SU-DHL-6 (cell line): ENCODE data around the gene EIF1.

ENCODE experiments used
- H2AFZ ChIP-seq: fragments of 200-600 bp; sonication (generic); 2 replicates; pipeline ENCODE4 v1.6.1; 2014; ENCODE audit warnings: low read depth, mild to moderate bottlenecking, moderate library complexity, mixed read lengths, antibody characterized with exemption, low read length; ENCODE audit not compliant: severe bottlenecking
- H3F3A ChIP-seq: fragments of 200-600 bp; shearing (Covaris generic); 2 replicates; pipeline ENCODE4 v1.6.0; 2016; ENCODE audit warnings: antibody characterized with exemption, mild to moderate bottlenecking; ENCODE audit not compliant: insufficient read depth
- H3K27ac ChIP-seq: fragments of 200-600 bp; sonication (generic); 2 replicates; pipeline ENCODE4 v1.5.1; 2016; ENCODE audit warnings: low read depth, mild to moderate bottlenecking, low read length, moderate library complexity, mixed read lengths
- H3K27me3 ChIP-seq: fragments of 200-600 bp; sonication (generic), shearing (Covaris generic); 2 replicates; pipeline ENCODE4 v1.6.0; 2014; ENCODE audit warnings: mild to moderate bottlenecking, low read length
- H3K36me3 ChIP-seq: fragments of 200-600 bp; sonication (generic); 2 replicates; pipeline ENCODE4 v1.6.1; 2014; ENCODE audit warnings: mild to moderate bottlenecking, low read length, mixed read lengths
- H3K4me2 ChIP-seq: fragments of 300-600, 200-600 bp; shearing (Covaris generic), sonication (generic); 2 replicates; pipeline ENCODE4 v1.6.0; 2014; ENCODE audit warnings: low read length, low read depth, mild to moderate bottlenecking; ENCODE audit not compliant: poor library complexity, severe bottlenecking
- H3K4me3 ChIP-seq: fragments of 200-600 bp; sonication (generic); 2 replicates; pipeline ENCODE4 v1.5.1; 2014; ENCODE audit warnings: antibody characterized with exemption, low read length, mild to moderate bottlenecking, mixed read lengths; ENCODE audit not compliant: insufficient read depth, poor library complexity, severe bottlenecking
- H3K79me2 ChIP-seq: fragments of 200-600 bp; sonication (generic); 2 replicates; pipeline ENCODE4 v1.6.1; 2014; ENCODE audit warnings: mild to moderate bottlenecking, low read length, moderate library complexity; ENCODE audit not compliant: insufficient read depth
- H3K9ac ChIP-seq: fragments of 200-600 bp; sonication (generic); 2 replicates; pipeline ENCODE4 v1.7.0; 2014; ENCODE audit warnings: mild to moderate bottlenecking, low read length
- H3K9me2 ChIP-seq: fragments of 200-600 bp; sonication (generic); replicated peaks from 2 replicates; pipeline ENCODE4 v1.6.1; 2014; ENCODE audit warnings: low read length; ENCODE audit not compliant: insufficient read depth
- H3K9me3 ChIP-seq: fragments of 200-600 bp; sonication (generic); 2 replicates; pipeline ENCODE4 v1.6.1; 2014; ENCODE audit warnings: low read length, mixed read lengths; ENCODE audit not compliant: insufficient read depth
- H4K20me1 ChIP-seq: fragments of 200-600 bp; sonication (generic); 2 replicates; pipeline ENCODE4 v1.6.1; 2014; ENCODE audit warnings: low read depth, mild to moderate bottlenecking, antibody characterized with exemption, low read length, moderate library complexity, mixed read lengths
- EZH2phosphoT487 ChIP-seq: fragments of 200-600 bp; sonication (generic), shearing (Covaris generic); conservative IDR thresholded peaks from 2 replicates; pipeline ENCODE4 v1.6.1; 2018; ENCODE audit warnings: mild to moderate bottlenecking, antibody characterized with exemption, low read length, moderate library complexity, mixed read lengths
- TF ChIP-seq, protein P1 (sequence below): fragments of 200-600 bp; sonication (generic); IDR thresholded peaks from one replicate; pipeline ENCODE4 v1.5.1; 2017; ENCODE audit warnings: antibody characterized with exemption, mild to moderate bottlenecking, low read length, moderate library complexity; ENCODE audit not compliant: insufficient read depth, poor library complexity, severe bottlenecking

EIF1 gene

DNA sequence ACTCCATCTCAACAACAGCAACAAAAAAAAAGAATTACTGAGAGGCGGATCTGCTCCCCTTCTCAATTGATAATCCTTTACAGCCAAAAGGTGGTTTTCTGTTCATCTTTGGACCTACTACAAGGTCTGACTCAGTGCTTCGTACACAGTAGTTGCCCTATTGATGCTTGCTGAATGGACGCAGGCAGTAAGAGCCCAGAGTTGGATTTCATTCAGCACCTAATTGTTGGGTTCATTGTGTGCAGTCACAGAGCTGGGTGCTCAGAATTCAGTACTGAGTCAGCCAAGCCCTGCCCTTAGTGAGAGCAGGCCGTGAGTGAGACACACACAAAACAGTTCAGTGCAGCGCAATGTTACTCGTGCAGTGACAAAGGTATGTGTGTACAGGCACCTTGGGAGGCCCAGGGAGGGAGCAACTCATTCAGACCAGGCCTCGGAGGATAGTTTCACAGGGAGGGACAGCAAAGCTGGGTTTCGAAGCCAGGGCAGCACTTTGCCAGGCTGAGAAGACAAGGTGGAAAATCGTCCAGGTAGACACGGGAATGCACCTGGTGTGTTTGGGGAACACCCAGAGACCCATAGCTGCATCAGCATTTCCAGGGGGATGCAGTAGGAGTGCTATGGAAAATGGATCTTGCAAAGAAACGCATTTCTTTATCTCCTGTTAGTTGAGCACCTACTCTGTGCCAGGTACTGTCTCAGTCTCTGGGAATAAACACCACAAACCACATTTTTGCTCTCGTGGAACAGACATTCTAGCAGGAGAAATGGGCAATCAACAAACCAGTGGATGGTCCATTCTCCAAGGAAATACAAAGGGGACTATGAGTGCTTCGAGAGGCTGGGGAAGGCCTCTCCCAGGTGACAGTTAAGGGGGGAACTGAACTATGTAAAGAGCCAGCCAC lies 46.2 kb upstream of the EIF1 start:
- Histone ChIP-seq H3K9ac (no peak overlapping the region), H3K79me2 (no peaks in the 10 kb centered on the region), H3K4me2 (no peak overlapping the region), H3K36me3 (no peaks in the 10 kb centered on the region), H2AFZ (no peak overlapping the region), H3F3A (no peaks in the 10 kb centered on the region), H4K20me1 (no peaks in the 10 kb centered on the region), H3K9me3 (no peaks in the 10 kb centered on the region), H3K27ac (no peak overlapping the region), H3K9me2 (no peaks in the 10 kb centered on the region), H3K4me3 (no peak overlapping the region), H3K27me3 (no peaks in the 10 kb centered on the region)
- TF ChIP-seq, protein P1, sequence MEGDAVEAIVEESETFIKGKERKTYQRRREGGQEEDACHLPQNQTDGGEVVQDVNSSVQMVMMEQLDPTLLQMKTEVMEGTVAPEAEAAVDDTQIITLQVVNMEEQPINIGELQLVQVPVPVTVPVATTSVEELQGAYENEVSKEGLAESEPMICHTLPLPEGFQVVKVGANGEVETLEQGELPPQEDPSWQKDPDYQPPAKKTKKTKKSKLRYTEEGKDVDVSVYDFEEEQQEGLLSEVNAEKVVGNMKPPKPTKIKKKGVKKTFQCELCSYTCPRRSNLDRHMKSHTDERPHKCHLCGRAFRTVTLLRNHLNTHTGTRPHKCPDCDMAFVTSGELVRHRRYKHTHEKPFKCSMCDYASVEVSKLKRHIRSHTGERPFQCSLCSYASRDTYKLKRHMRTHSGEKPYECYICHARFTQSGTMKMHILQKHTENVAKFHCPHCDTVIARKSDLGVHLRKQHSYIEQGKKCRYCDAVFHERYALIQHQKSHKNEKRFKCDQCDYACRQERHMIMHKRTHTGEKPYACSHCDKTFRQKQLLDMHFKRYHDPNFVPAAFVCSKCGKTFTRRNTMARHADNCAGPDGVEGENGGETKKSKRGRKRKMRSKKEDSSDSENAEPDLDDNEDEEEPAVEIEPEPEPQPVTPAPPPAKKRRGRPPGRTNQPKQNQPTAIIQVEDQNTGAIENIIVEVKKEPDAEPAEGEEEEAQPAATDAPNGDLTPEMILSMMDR = no peak
- TF ChIP-seq EZH2phosphoT487 = no peak

DNA sequence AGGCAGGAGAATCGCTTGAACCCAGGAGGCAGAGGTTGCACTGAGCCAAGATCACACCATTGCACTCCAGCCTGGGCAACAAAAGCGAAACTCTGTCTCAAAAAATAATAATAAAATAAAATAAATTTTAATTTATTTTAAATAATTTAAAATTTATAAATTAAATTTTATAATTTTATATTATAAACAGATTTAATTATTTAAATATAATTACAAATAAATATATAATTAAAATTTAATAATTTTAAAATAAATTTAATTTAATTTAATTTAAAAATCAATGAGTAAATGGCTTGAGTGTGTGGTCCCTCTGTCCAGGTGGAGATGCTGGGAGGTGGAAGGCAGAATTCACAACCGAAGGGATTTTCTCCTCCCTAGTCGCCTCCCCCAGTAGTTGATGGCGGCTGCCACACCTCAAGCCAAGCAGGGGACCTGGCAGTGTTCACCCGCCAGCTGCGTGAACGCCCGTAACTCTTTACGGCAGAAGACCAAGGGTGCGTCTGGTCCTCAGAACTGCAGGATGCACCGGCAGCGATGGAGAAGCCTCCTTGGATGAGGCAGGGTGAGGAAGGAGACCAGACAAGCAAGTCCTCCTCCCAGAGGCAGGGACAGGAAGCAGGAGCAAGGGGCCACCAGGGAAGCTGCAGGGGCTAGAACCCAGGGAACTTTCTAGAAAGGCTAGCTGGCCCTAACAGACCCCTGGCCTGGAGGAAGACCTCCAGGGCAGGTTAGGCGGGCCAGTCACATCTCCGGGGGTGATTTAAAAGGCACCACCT lies 41.5 kb upstream of the EIF1 start:
- Histone ChIP-seq H3F3A (peaks cover 4% of the 10 kb centered on the region; the same call in 1 of the 2 replicates), H3K36me3 (no peaks in the 10 kb centered on the region), H3K4me2 (no peak overlapping the region), H2AFZ (no peak overlapping the region), H3K4me3 (no peak overlapping the region), H3K27ac (no peak overlapping the region), H4K20me1 (no peaks in the 10 kb centered on the region), H3K9me2 (no peaks in the 10 kb centered on the region), H3K9ac (no peak overlapping the region), H3K79me2 (no peaks in the 10 kb centered on the region), H3K27me3 (no peaks in the 10 kb centered on the region), H3K9me3 (no peaks in the 10 kb centered on the region)
- TF ChIP-seq, protein P1 = no peak
- no peak for TF ChIP-seq EZH2phosphoT487

DNA sequence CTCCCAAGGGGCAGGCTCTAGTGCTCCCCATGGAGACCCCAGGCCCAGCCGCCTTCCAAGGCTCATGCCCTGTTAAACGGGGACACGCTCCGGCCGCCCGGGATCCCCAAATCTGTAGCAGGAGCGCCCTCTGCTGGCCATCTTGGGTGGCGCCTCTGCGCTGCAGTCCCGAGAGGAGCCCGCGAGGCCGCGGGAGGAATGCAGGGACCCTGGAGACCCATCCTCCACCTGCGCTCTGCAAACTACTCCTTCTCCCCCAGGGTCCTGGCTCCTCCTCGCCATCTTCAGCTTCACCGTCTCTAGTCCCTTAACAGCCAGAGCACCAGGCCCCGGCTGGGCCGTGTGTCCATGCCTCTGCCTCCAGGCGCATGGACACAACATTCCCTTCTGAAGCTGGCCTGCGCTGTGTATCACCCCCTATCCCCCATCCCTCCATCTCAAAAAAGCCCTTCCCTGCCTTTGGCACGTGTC lies 40.7 kb upstream of the EIF1 start:
- no peak overlapping the region for H3K4me3 ChIP-seq
- no peak overlapping the region for H2AFZ ChIP-seq
- H3F3A ChIP-seq = peaks cover 4% of the 10 kb centered on the region; the same call in 1 of the 2 replicates
- H3K27me3 ChIP-seq = no peaks in the 10 kb centered on the region
- H3K9me3 ChIP-seq = no peaks in the 10 kb centered on the region
- no peak for TF ChIP-seq EZH2phosphoT487
- TF ChIP-seq, protein P1 = peak; percentile 78
- H3K9ac ChIP-seq = no peak overlapping the region
- H3K4me2 ChIP-seq = no peak overlapping the region
- no peaks in the 10 kb centered on the region for H3K9me2 ChIP-seq
- no peaks in the 10 kb centered on the region for H3K36me3 ChIP-seq
- H3K27ac ChIP-seq = no peak overlapping the region
- H4K20me1 ChIP-seq = no peaks in the 10 kb centered on the region
- H3K79me2 ChIP-seq = no peaks in the 10 kb centered on the region
